ENCODE results near the gene FZD10.

DNA sequence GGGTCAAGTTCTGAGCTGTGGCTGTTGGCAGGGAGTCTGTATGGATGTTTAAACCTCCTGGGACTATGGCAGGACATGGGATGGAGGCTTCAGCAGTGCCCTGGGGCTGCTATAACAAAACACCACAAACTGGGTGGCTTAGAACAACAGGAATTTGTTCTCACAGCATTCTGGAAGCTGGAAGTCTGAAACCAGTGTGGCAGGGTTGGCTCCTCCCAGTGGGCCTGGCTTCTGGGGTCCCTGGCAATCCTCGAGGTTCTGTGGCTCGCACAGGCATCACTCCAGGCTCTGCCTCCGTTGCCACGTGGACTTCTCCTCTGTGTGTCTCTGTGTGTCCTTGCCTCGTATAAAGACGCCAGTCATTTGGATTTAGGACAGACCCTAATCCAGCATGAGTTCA, 39.9 kb downstream of the FZD10 start:
- TF ChIP-seq ZNF70 (CRISPR knock-in tag; IDR thresholded peaks at IDR 0.05), result no peak
- no peak for TF ChIP-seq ZC3H10 (CRISPR knock-in tag; IDR thresholded peaks at IDR 0.05)
- TF ChIP-seq OSR1 (CRISPR knock-in tag; IDR thresholded peaks at IDR 0.05), result no peak
- TF ChIP-seq ZNF565 (CRISPR knock-in tag; conservative IDR thresholded peaks at IDR 0.05; ENCODE audit: low read depth), result no peak
- no peak for TF ChIP-seq ARNTL (CRISPR knock-in tag; IDR thresholded peaks at IDR 0.05; ENCODE audit: borderline replicate concordance, low read depth)
- no peak for TF ChIP-seq CSDC2 (CRISPR knock-in tag; IDR thresholded peaks at IDR 0.05)
- no peak for TF ChIP-seq ZFP3 (CRISPR knock-in tag; IDR thresholded peaks at IDR 0.05)
- TF ChIP-seq SNAI2 (CRISPR knock-in tag; IDR thresholded peaks at IDR 0.05), result no peak
- no peak for TF ChIP-seq TCF4 (CRISPR knock-in tag; IDR thresholded peaks at IDR 0.05; ENCODE audit: borderline replicate concordance)
- no peak for TF ChIP-seq ZFP30 (CRISPR knock-in tag; IDR thresholded peaks at IDR 0.05)
- TF ChIP-seq, protein P1, sequence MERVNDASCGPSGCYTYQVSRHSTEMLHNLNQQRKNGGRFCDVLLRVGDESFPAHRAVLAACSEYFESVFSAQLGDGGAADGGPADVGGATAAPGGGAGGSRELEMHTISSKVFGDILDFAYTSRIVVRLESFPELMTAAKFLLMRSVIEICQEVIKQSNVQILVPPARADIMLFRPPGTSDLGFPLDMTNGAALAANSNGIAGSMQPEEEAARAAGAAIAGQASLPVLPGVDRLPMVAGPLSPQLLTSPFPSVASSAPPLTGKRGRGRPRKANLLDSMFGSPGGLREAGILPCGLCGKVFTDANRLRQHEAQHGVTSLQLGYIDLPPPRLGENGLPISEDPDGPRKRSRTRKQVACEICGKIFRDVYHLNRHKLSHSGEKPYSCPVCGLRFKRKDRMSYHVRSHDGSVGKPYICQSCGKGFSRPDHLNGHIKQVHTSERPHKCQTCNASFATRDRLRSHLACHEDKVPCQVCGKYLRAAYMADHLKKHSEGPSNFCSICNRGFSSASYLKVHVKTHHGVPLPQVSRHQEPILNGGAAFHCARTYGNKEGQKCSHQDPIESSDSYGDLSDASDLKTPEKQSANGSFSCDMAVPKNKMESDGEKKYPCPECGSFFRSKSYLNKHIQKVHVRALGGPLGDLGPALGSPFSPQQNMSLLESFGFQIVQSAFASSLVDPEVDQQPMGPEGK (CRISPR knock-in tag; IDR thresholded peaks at IDR 0.05; ENCODE audit: borderline replicate concordance), result no peak
- TF ChIP-seq, protein P2, sequence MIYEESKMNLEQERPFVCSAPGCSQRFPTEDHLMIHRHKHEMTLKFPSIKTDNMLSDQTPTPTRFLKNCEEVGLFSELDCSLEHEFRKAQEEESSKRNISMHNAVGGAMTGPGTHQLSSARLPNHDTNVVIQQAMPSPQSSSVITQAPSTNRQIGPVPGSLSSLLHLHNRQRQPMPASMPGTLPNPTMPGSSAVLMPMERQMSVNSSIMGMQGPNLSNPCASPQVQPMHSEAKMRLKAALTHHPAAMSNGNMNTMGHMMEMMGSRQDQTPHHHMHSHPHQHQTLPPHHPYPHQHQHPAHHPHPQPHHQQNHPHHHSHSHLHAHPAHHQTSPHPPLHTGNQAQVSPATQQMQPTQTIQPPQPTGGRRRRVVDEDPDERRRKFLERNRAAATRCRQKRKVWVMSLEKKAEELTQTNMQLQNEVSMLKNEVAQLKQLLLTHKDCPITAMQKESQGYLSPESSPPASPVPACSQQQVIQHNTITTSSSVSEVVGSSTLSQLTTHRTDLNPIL (CRISPR knock-in tag; IDR thresholded peaks at IDR 0.05; ENCODE audit: low read depth), result no peak
- no peak for TF ChIP-seq BACH2 (CRISPR knock-in tag; IDR thresholded peaks at IDR 0.05; ENCODE audit: borderline replicate concordance)

All from SK-N-SH treated with all-trans-retinoic acid at 6 μM for 48 hours (cell line).